ENCODE measurements around the gene MYH7.

Gene MYH7

DNA sequence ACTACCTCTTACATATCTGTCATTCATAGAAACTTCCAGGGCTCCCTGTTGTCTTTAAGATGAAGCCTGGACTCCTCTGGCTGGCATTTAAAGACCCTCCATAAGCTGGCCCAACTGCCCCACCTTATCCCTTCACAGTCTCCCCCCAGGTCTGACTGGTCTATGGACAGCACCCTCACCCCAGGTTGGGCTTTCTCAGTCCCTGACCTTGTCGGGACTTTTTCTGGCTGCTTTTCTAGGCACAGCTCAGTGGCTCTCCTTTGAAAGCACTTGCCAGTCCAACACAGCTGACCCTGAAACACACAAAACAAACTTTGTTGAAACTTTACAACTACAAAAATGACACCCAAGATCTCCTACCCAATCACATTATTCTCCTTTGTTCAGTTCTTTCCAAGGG lies 13.9 kb upstream of the MYH7 start:
- in situ Hi-C loops (cut with HindIII; ENCODE audit: low sequenced_read_pairs): no loop called here

DNA sequence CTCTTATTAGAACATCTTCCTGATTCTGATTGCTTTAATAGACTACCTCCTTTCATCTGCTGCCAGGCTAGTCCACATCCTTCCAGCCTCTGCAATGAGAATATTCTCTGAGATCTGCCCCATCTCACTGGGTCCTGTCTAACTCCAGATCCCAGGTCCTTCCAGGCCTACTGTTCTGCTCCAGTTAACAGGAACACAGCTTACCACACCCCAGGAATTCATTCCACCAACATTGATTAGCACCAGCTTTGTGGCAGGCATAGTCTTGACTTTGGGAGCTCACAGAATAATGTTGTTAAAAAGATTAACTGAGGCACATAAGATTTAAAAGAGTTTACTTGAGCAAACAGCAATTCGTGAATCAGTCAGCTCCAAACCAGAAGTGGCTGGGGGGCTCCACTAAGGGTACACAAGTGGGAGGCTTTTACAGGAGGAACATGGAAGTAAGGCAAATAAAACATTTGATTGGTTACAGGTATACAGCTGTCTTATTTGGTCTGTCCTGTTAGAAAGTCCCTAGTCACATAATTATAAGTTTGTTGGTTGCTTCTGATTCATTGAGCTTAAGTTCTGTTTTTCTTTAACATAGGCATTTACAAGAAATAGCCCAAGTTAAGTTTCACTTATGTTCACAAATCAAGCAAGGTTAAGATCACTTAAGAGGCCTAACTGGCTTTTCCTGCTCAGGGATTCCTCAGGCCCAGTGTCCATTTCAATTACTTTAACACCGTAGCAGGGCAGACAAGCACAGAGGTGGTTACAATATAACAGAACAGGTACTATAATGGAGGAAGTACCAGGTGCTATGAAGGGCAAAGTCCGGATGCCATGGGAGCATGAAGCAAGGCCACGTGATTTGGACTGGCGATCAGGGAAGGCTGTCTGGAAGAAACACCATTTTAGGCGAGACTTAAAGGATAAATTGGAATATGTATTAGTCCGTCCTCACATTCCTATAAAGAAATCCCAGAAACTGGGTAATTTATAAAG lies 12.2 kb upstream of the MYH7 start:
- in situ Hi-C loops (cut with HindIII; ENCODE audit: low sequenced_read_pairs): no loop called here

DNA sequence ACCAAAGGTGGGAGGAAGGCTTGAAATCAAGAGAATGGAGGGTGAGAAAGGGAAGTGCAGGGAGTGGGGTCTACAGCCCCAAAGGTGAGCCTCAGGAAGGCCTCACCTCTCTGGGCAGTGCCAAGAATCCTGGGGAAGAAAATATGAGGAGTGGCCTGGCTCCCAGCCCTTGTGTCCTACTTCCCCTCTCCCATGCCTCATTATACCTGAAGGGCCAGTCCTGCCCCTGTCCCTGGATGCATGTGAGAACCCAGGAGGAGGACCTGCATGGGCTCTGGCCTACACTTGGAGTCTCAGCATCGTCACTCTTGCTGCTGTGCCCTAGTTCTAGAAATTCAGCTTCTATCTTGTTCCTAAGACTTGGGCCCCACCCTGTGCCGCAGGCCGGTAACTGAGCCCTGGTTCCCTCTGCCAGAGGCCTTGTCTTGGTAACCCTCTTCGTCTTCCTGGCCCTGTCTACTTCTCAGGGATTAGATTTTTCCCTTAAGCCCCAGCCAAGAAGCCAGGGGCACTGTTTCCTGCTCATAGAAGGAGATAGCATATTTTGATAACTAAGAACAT lies 10.9 kb upstream of the MYH7 start:
- in situ Hi-C loops (cut with HindIII; ENCODE audit: low sequenced_read_pairs): no loop called here

DNA sequence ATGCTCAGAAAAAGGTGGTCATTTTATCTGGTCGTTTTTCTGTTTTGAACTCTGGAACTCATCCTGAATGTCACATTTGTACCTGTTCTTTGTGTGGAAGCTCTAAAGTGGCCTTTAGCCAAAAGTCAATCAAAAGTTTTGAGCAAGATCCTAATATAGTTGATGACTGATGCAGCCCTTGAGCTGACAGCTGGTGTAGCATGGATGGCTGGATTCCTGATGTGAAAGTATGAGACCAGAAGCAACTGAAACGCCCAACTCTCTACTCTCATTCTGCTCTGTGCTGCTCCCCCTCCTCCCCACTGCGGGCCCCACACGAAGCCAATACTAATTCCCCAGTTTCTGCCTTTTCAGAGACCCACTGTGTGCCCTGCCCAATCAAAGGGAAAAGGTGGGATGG lies 10.3 kb upstream of the MYH7 start:
- in situ Hi-C loops (cut with HindIII; ENCODE audit: low sequenced_read_pairs): no loop called here

DNA sequence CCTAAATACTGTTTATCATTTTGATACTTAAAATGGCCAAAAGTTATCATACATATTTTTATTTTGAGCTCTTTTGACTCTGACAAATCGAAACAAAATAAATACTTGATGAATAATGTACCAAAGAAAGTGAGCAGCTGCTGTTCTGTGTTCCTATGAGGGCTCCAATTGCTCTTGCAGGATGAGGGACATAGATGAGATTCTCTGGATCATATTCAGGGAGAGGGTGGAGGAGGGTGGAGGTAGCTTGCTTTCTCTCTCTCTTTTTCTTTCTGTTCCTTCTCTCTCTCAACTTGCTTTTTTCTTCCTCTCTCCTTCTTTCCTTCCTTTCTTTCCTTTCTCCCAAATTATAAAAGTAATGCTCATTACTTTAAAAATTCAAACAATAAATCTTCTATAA lies 8.9 kb upstream of the MYH7 start:
- in situ Hi-C loops (cut with HindIII; ENCODE audit: low sequenced_read_pairs): no loop called here

DNA sequence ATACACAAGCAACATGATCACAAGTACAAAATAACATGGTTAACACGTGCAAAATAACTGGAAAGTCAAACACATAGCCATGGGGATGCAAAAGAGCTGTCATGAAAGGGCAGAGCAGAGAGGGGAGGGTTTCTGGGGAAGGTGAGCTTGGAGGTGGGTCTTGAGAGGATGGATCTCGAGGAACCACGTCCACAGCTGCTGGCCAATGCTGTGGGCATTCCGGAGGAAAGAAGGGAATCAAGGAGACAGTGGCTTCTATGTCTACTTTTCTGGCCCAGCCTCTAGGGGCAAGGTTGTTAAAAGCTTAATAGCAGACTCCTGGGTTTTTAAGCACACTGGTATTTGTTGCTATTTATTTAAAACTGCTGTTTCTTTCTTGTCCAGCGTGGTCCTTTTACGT lies 8.4 kb upstream of the MYH7 start:
- in situ Hi-C loops (cut with HindIII; ENCODE audit: low sequenced_read_pairs): no loop called here

DNA sequence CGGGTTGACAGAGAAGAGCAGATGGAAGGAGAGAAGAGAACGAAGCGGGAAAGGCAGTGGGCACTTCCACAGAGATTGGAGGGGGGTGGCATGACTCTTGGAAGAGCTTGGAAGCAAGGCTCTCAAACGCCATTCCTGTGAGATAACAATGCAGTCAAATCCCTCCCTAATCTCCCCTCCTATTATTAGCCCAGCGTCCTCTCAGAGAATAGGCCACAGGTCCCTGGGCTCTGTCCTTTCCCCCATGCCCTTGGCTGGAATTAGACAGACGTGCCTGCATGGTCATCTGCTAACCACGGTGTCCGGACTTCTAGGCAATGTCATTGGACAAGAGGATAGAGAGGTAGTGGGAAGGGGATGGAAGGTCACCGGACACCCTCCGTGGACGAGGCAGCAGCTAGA lies 8.0 kb upstream of the MYH7 start:
- in situ Hi-C loops (cut with HindIII; ENCODE audit: low sequenced_read_pairs): no loop called here

DNA sequence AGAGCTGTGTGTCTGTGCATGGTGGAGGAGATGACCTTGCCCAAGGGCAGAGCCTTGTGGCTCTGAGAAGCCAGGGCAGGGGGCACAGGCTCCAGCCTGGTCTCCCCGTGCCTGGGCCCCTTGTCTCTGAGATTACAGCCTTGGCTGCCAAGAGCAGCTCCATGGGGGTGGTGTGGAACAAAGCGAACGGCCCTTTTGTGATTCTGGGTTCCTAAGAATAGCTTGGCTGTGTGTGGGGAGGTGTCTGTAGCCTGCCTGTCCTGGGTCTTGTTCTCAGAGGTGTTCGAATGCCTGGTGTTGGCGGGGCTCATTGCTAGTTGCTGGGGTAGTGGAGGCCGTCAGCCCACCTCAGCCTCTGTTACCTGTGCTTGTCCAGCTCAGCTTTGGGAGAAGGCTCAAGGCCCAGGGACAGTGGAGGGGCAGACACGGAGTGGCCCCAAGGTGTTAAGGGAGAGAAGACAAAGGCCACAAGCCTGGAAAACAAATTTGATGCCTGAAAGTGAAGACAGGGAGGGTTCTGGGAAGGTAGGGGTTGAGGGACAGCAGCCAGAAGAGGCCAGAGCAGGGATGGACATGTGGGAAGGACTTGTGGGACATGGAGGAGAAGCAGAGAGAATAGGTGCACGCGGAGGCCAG lies 7.4 kb upstream of the MYH7 start:
- in situ Hi-C loops (cut with HindIII; ENCODE audit: low sequenced_read_pairs): no loop called here

DNA sequence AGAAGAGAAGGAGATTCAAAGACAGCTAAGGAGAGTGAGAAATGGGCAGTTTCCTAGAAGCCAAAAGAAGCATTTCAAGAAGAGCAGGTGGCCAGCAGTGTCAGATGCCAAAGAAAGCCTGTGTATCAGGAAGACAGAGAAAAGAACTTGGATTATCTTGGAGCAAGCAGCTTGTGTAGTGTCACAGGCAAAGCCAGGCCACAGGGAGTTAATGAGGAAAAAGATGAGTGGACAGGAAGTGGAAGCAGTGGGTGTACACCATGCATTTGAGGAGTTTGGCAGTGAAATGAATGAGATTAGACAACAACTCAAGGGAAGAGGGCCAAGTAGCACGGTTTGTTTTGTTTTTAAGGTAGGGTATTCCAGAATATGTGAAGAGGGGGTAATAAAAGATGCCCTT lies 5.6 kb upstream of the MYH7 start:
- in situ Hi-C loops (cut with HindIII; ENCODE audit: low sequenced_read_pairs): no loop called here

DNA sequence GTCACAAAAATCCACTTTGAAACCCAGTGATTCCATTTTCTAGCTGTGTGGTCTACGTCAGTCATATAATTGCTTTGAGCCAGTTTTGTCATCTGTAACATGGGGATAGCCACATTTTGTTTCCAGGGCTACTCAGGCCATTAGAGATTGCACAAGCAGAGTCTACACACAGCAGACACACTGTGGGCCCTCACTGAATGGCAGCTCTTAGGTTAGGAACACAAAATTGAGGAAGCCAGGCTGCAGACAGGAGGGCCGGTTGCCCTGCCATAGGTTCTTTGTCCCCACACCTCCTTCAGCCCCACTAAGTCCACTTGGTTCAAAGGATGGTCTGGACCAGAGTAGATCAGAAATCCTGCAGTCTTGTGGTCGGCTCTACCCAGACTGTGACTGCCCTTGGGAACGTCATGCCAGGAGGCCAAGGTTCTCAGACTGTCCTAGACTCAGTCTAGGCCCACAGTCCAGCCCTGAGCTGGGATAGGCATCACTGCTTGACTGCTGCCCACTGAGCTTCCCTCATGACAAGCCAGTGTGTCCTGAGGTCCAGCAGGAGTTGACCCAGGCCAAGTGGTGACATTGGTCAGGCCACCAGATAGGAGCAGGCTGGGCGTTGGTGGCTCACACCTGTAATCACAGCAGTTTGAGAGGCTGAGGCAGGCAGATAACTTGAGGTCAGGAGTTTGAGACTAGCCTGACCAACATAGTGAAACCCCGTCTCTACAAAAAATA lies 3.8 kb upstream of the MYH7 start:
- in situ Hi-C loops (cut with HindIII; ENCODE audit: low sequenced_read_pairs): loop anchor here (5.0 kb wide), 1 partner anchor 72 kb away; the partner anchor contains the start of gene EFS

DNA sequence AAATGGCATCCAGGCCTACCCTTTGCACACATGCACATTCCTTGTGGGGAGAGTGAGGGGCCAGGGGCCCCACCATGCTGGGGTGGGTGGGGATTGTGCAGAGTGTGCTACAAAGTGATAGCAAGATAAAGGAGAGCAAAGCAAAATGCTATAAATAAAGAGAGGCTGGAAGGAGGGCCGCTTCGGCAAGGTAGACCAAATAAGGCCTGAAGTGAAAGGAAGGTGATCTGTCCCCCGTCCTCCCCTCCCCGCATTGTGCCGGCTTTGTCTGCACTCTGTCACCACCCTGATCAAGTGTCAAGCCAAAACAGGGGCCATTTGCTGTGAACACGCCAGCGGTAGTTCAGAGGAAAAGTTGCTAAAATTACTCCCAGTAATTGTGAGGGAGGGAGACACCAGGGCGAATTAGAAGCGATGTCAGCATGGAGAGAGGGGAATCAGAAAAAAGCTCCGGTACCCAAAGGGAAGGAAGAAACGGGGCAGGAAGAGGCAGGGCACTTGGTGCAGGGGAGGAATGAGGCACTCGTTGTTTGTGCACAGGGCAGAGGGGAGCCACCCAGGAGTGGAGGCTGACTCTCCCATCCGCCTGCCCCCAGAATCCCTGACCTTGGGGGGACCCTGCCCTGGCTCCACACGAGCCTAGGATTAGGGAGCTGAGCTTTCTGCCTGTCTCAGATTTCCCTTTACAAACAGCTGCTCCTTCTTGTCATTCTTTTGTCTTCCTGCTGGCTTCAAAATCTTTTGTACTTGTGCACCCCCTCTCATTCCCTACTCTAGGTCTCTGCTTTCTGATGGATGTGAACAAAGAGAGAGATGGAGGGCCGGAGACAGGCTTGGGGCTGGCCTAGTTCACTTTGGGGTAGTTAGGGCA lies 2.9 kb upstream of the MYH7 start:
- in situ Hi-C loops (cut with HindIII; ENCODE audit: low sequenced_read_pairs): loop anchor here (5.0 kb wide), 1 partner anchor 71 kb away; the partner anchor contains the start of gene EFS

DNA sequence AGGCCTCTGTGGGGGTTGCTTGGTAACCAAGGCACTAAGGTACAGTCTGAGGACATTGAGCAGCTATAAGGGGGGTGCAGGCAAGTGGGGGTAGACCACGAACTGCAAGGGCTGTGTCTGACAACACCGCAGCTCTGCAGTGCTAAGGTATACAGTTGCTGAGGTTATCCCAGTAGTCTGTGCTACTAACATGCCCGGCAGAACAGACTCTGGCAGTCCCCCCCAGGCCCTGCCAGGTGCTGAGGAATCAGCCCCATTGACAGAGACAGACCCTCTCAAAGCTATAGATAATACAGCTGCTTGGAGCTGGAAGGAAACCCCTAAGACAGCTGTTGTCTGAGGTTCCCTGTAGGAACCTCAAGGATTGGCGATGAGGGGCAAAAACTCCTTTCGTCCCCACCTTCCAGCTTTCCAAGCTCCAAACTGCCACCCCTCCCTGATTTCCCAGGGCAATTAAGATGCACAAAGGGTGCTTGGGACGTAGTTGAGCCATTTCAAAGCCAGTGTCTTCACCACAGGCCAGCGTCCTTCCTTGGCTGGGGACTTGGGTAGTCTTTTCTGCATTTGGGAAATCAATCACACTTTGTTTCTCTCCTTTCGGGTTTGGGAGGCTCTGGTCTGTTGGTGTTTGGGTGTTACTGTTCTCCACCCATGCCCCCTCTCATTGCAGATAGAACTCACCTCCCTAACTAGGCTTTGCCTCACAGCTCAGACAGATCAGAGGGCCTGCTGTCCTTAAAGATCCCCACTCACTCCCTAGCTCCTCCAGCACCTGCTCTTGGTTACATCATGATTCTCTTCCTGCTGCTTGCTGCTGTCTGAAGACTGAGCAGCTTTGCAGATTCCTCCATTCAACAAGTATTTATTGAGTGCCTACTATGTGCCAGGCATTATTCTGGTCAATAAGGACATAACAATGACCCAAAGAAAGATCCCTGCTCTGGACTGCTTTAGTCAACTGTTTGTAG lies 2.0 kb upstream of the MYH7 start:
- in situ Hi-C loops (cut with HindIII; ENCODE audit: low sequenced_read_pairs): loop anchor here (5.0 kb wide), 1 partner anchor 70 kb away; the partner anchor contains the start of gene EFS

DNA sequence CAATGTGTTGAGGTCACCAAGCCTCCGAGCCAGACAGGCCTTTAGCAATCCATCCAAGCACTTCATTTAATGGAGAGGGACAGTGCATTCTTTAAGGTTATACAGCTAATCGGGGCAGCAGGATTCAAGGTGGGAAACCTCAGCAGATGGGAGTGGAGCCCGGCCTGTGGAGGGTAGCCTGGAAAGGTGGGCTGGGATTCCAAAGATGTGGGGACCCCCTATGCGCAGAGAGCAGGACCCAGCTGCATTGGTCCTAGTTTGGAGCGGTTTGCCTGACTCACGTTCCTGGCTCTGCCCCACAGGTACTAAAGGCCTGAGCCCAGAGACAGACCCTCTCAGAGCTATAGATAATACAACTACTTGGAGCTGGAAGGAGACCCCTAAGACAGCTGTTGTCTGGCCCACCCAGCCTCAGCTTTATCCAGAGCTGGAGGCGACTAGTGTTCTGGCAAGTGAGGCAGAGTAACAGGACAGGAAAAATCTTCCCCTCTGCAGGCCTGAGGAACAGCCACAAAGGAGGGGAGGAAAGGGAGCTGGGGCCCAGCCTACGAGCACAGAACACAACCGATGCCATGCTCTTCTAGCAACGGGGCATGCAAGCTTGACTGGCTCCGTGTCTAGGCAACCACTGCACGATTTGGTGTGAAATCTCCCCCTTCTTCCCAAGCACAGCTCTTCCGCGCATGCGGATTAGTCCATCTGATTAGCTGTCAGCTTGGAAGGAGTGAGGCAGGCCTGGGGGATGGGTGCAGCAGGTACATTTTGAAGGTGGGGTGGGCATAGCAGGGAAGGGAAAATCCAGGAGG lies 1.1 kb upstream of the MYH7 start:
- in situ Hi-C loops (cut with HindIII; ENCODE audit: low sequenced_read_pairs): loop anchor here (5.0 kb wide), 1 partner anchor 69 kb away; the partner anchor contains the start of gene EFS

DNA sequence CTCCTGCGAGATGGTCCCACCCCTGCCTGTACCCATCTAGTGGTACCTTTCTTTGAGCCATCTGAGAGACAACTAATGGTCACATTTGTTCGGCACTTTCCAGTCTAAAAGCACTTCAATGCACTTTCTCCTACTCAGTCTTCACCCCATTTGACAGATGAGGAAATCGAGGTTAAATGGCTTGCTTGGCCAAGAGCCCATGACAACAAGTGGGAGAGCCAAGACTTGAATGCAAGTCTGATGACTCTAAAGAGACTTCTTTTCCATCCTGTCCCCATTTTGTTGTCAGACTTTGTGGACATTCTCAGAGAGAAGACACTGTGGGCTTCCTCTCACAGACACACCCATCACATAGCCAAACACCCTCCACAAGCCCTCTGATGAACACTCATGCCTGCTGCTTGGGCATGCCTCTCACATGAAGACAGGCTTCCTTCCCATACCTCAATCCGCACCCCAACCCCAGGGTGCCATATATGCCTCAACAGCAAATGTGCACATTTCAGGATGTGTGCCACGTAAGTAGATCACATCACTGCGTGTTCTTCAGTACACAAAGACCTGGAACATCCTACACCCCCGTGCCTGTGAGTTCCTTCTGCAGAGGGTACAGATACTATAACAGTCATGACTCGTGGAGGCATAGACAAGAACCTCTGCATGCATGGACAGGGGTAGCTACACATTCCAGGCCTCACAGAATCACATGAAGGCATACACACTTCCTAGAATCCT lies 805 bp downstream of the MYH7 start:
- in situ Hi-C loops (cut with HindIII; ENCODE audit: low sequenced_read_pairs): loop anchor here (5.0 kb wide), 1 partner anchor 67 kb away; the partner anchor contains the start of gene EFS

DNA sequence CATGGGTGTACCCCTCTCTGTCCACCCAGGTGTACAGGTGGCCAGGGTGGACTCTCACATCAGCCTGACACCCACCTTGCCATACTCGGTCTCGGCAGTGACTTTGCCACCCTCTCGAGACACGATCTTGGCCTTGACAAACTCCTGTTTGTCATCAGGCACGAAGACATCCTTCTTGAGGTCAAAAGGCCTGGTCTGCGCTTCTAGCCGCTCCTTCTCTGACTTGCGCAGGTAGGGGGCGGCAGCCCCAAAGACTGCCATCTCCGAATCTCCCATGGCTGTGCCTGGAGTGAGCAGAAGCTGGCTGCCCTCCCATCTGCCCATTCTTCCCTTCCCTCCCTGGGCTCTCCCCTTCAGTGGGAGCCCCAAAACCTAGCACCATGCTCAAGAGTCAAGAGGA lies 2.0 kb downstream of the MYH7 start:
- in situ Hi-C loops (cut with HindIII; ENCODE audit: low sequenced_read_pairs): no loop called here

DNA sequence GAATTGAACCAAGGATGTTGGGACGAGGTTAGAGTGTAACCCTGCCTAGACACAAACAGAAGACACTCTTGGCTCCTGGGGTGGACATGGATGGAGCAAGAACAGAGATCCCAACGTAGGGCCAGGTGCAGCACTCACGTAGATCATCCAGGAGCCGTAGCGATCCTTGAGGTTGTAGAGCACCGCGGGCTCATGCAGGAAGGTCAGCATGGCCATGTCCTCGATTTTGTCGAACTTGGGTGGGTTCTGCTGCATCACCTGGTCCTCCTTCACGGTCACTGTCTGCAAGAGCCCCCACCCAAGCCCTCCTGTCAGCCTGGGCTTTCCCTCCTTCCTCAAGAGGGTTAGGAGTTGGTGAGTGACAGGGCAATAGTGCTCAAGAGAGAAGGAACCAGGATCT lies 2.5 kb downstream of the MYH7 start:
- in situ Hi-C loops (cut with HindIII; ENCODE audit: low sequenced_read_pairs): no loop called here
